BLaER1 (cell line): ENCODE results near the gene CSTF2T.

ENCODE experiments used
- H3K27ac ChIP-seq: shearing (Covaris generic); formaldehyde crosslinking; 2 replicates; pipeline ENCODE4 v1.8.1; 2022
- H3K27me3 ChIP-seq: shearing (Covaris generic); formaldehyde crosslinking; 2 replicates; pipeline ENCODE4 v1.8.1; 2022
- H3K36me3 ChIP-seq: shearing (Covaris generic); formaldehyde crosslinking; 2 replicates; pipeline ENCODE4 v1.8.1; 2022
- H3K4me1 ChIP-seq: shearing (Covaris generic); formaldehyde crosslinking; 2 replicates; pipeline ENCODE4 v1.8.1; 2022
- H3K4me2 ChIP-seq: shearing (Covaris generic); formaldehyde crosslinking; 2 replicates; pipeline ENCODE4 v1.8.1; 2022
- H3K4me3 ChIP-seq: shearing (Covaris generic); formaldehyde crosslinking; 2 replicates; pipeline ENCODE4 v1.8.1; 2022
- H3K9ac ChIP-seq: shearing (Covaris generic); formaldehyde crosslinking; 2 replicates; pipeline ENCODE4 v1.8.1; 2022
- H3K9me3 ChIP-seq: shearing (Covaris generic); formaldehyde crosslinking; 2 replicates; pipeline ENCODE4 v1.8.1; 2022
- H4K20me1 ChIP-seq: shearing (Covaris generic); formaldehyde crosslinking; 2 replicates; pipeline ENCODE4 v1.8.1; 2022
- Cebpa-rat ChIP-seq: shearing (Covaris generic); IDR thresholded peaks from 2 replicates; pipeline ENCODE4 v1.8.1; 2022

Gene CSTF2T

DNA sequence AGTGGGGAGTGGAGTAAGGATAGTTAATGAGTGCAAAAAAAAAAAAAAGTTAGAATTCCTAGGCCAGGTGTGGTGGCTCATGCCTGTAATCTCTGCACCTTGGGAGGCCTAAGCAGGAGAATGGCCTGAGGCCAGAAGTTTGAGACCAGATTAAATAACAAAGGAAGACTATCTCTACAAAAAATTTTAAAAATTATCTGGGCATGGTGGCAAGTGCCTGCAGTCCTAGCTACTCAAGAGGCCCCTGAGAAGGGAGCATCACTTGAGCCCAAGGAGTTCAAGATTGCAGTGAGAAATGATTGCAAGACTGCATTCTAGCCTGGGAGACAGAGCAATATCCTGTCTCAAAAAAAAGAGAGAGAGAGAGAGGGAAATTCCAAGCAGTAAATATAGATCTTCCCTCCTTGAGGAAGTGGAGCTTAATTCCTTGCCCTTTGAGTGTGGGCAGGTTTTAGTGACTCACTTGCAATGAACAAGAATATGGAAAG is 19.5 kb upstream of the CSTF2T start:
- TF ChIP-seq Cebpa-rat, result no peak
- H3K36me3 ChIP-seq, result no peaks in the 10 kb centered on the region
- no peak overlapping the region for H3K27ac ChIP-seq
- no peak overlapping the region for H3K9ac ChIP-seq
- no peak overlapping the region for H3K4me3 ChIP-seq
- no peaks in the 10 kb centered on the region for H3K4me1 ChIP-seq
- no peak overlapping the region for H3K4me2 ChIP-seq
- H4K20me1 ChIP-seq, result no peaks in the 10 kb centered on the region
- H3K27me3 ChIP-seq, result no peaks in the 10 kb centered on the region
- no peaks in the 10 kb centered on the region for H3K9me3 ChIP-seq

DNA sequence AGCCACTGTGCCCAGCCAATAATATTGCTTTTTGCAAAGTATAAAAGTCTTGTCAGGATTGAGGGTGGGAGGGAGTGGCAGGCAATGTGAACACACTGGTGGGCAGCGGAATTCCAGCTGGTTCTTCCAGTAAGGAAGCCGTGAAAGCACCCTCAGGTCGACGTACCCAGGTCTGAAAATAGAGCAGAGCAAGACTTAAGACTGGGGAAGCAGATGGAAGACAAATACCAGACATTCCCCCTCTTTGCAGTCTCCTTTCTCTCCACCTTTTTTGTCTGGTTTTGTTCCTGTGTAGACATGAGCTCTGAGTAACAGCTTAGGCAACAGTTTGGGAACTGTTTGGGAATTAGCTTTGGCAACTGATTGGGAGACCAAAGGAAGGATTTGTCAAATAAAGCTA is 17.6 kb upstream of the CSTF2T start:
- no peak overlapping the region for H3K27ac ChIP-seq
- H3K36me3 ChIP-seq, result no peaks in the 10 kb centered on the region
- TF ChIP-seq Cebpa-rat, result no peak
- H3K4me3 ChIP-seq, result no peak overlapping the region
- H3K9me3 ChIP-seq, result no peaks in the 10 kb centered on the region
- no peak overlapping the region for H3K4me2 ChIP-seq
- H3K4me1 ChIP-seq, result no peaks in the 10 kb centered on the region
- no peak overlapping the region for H3K9ac ChIP-seq
- H3K27me3 ChIP-seq, result no peaks in the 10 kb centered on the region
- H4K20me1 ChIP-seq, result no peaks in the 10 kb centered on the region

DNA sequence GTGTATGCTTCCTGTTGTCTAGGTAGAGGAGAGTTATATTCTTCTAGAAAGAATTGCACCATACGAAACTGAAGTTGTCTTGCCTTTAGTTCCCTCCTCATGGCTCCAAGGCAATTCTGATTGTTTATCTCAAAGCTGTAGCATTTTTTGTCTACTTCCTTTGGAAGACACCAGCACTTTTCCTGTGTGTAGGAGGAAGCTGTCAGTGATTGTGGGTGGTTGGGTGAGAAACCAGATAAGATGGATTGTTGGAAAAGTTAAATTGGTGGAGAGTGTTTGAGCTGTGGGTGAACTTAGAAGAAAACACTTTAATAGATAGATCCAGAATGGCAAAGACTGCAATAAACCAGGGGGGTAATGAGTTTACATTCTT is 12.1 kb upstream of the CSTF2T start:
- Histone ChIP-seq H3K4me1 (peaks cover 9% of the 10 kb centered on the region), H3K9me3 (no peaks in the 10 kb centered on the region), H3K27ac (no peak overlapping the region), H3K27me3 (no peaks in the 10 kb centered on the region), H3K4me2 (no peak overlapping the region), H3K36me3 (no peaks in the 10 kb centered on the region), H4K20me1 (no peaks in the 10 kb centered on the region), H3K9ac (no peak overlapping the region), H3K4me3 (no peak overlapping the region)
- no peak for TF ChIP-seq Cebpa-rat

DNA sequence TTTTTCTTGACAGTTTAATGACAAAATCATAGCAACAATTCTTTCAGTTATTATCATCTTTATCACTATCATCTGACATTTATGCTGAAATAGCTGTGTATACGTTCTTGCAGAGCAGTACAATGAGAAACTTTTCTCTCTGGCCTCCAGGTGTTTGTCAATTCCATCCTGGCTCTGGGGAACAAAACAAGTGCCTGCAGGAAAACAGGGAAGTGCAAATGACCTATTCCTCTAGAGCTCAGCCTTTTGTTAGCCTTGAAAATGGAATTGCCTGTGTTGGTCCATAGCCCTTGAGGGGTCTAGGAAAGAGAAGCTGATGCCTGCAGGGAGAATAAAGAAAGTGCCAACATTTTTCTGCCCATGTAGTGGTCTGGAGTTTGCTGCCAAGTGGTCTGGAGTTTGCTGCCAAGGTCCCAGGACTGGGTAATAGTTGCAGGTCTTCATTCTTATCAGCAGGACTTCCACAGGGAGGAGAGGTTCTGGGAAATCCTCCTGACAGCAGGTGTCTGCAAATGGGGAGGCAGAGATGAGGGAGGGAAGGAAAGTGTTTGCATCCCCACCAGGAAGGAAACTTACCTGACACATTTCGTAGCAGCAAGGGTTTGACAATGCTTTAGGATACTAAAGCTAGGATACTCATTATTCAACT is 10.1 kb upstream of the CSTF2T start:
- Histone ChIP-seq H3K27me3 (no peaks in the 10 kb centered on the region), H3K4me2 (no peak overlapping the region), H3K36me3 (no peaks in the 10 kb centered on the region), H3K9me3 (no peaks in the 10 kb centered on the region), H4K20me1 (no peaks in the 10 kb centered on the region), H3K9ac (no peak overlapping the region), H3K4me1 (peaks cover 9% of the 10 kb centered on the region), H3K4me3 (no peak overlapping the region), H3K27ac (no peak overlapping the region)
- no peak for TF ChIP-seq Cebpa-rat

DNA sequence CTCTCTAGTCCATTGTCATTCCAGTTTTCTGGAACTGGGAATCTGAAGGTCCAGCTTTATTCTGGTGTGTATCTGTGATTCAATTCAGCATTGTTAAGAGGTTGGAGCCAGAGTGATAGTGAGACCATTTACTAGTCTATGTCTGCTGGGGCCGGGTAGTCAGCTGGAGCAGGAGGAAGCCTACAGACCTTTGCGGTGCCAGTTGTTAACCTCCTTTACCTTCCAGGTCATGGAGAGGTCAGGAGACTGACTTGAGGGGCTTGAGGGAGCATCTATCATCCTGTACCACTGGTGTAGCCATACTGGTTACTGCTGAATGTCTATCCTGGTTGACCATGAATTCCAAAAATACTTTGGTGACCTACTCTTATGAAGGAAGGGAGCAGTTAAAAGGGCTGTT is 9.2 kb upstream of the CSTF2T start:
- Histone ChIP-seq H3K27ac (no peak overlapping the region), H3K4me3 (no peak overlapping the region), H3K9me3 (no peaks in the 10 kb centered on the region), H3K9ac (no peak overlapping the region), H3K27me3 (no peaks in the 10 kb centered on the region), H4K20me1 (no peaks in the 10 kb centered on the region), H3K4me1 (peaks cover 9% of the 10 kb centered on the region), H3K36me3 (no peaks in the 10 kb centered on the region), H3K4me2 (no peak overlapping the region)
- TF ChIP-seq Cebpa-rat, result no peak

DNA sequence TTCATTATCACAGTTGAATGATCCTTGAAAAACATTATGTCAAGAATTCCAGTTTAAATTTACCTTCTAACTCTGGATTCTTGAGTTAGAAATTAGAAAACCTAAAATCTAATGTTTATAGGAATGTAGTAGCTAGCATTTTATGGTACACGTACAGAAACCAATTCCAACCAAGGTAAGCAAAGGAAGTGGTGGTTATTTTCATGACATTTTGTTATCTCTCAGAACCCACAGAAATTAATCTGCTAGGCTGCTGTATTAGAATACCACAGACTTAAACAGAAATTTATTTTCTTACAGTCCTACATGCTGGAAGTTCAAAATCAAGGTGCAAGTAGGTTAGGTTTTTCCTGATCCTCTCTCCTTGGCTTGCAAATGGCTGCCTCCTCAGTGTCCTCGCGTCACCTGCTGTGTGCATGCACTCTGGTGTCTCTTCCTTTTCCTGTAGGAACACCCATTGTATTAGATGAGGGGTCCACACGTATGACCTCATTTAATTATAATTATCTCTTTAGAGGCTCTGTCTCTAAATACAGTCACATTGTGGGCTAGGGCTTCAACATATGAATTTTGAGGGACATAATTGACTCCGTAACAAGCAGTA is 8.5 kb upstream of the CSTF2T start:
- H4K20me1 ChIP-seq, result no peaks in the 10 kb centered on the region
- no peak overlapping the region for H3K27ac ChIP-seq
- H3K36me3 ChIP-seq, result no peaks in the 10 kb centered on the region
- no peak for TF ChIP-seq Cebpa-rat
- no peaks in the 10 kb centered on the region for H3K9me3 ChIP-seq
- no peak overlapping the region; the same call in 1 of the 2 replicates for H3K4me2 ChIP-seq
- H3K27me3 ChIP-seq, result no peaks in the 10 kb centered on the region
- H3K4me1 ChIP-seq, result peaks cover 9% of the 10 kb centered on the region
- no peak overlapping the region for H3K9ac ChIP-seq
- H3K4me3 ChIP-seq, result no peak overlapping the region

DNA sequence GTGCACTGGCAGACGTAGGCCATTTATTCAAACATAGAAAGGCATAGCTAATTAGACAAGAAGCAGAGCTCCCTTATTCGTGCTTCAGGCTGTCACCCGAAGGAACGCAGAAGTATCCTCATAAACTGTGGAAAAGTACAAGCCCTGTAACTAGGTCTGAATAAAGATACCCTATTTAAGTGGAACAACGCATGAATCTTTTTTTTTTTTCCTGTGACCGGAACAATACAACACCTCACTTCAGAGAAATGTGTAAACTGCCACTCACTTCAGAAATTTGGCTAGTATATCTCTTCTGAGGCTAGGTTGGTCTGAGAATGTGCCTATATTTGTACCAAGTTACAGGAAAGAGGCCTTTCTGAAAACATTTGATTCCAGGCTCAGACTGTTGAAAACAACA is 8.0 kb upstream of the CSTF2T start:
- no peak overlapping the region for H3K9ac ChIP-seq
- TF ChIP-seq Cebpa-rat, result no peak
- H3K4me2 ChIP-seq, result 0 out of 2 replicates have a peak overlapping the region, but pooled peaks have one; percentile 1

DNA sequence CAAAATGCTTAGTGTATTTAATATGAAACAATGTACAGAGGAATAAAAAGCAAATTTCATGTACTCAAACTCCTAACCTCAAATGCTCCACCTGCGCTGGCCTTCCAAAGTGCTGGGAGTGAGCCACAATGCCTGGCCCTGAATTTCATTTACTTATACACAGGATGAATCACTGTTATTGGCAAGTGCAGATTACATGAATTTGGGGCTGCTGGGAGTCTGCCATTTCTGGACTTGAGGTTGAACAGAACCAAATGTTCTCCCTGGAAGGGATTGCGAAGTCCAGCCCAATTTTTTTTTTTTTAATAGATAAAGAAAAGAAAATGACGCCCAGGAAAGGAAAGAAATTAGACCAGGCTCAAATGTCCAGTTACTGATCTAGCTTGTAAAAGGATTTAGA is 6.8 kb upstream of the CSTF2T start:
- H4K20me1 ChIP-seq, result no peaks in the 10 kb centered on the region
- no peak overlapping the region for H3K9ac ChIP-seq
- no peak for TF ChIP-seq Cebpa-rat
- H3K4me2 ChIP-seq, result no peak overlapping the region
- H3K36me3 ChIP-seq, result no peaks in the 10 kb centered on the region
- no peak overlapping the region for H3K4me3 ChIP-seq
- H3K27me3 ChIP-seq, result no peaks in the 10 kb centered on the region
- H3K27ac ChIP-seq, result no peak overlapping the region
- H3K4me1 ChIP-seq, result peaks cover 9% of the 10 kb centered on the region
- H3K9me3 ChIP-seq, result no peaks in the 10 kb centered on the region

More for the DNA sequence above, 8.0 kb upstream of the CSTF2T start:
- Histone ChIP-seq H3K36me3 (no peaks in the 10 kb centered on the region), H4K20me1 (no peaks in the 10 kb centered on the region), H3K4me1 (peaks cover 9% of the 10 kb centered on the region), H3K9me3 (no peaks in the 10 kb centered on the region), H3K27ac (no peak overlapping the region), H3K27me3 (no peaks in the 10 kb centered on the region), H3K4me3 (no peak overlapping the region)

DNA sequence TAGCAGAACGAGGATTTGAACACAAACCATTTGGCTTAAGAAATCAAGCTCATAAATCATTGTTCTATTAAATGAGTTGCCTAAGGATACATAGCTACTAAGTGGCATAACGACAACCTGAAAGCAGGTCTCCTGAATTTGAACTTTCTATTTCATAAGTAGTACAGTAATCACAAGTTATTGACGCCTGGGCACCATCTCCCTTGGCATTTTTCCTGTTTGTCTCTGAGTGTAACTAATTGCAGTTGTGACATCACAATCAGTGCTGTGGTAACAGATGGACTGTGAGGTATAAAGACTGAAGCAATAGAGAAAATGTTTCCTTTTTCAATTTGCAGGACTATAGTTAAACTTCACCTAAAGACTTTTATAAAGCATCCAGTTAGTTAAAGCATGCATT is 6.4 kb upstream of the CSTF2T start:
- no peak overlapping the region for H3K27ac ChIP-seq
- no peaks in the 10 kb centered on the region for H4K20me1 ChIP-seq
- H3K9me3 ChIP-seq, result no peaks in the 10 kb centered on the region
- TF ChIP-seq Cebpa-rat, result no peak
- no peak overlapping the region for H3K9ac ChIP-seq
- no peaks in the 10 kb centered on the region for H3K36me3 ChIP-seq
- peaks cover 9% of the 10 kb centered on the region for H3K4me1 ChIP-seq
- no peaks in the 10 kb centered on the region for H3K27me3 ChIP-seq
- no peak overlapping the region for H3K4me2 ChIP-seq
- H3K4me3 ChIP-seq, result no peak overlapping the region

DNA sequence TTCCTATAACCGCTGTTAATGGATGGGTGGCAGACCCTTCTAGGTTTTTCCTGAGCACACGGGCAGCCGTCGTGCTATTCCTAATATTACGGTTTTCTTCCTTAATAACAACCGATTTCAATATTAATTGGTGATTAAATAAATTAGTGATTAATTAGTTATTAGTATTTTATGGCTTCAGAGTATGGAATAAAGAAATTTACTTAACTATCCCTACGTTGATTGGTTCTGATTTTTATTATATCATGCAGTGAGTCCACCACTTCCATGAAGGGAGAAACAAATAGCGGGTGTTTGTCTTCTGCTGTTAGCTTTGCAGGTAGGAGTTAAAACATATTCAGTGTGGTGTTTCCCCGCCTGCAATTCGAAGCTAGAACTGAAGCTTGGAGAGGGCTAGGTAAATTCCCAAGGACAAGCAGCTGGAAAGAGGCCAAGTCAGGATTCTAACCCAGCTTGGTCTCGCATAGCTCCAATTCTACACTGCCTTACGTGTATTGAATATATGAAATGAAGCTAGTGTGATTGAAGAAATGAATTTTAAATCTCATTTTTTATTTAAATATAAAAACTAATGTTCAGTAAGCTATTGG is 928 bp upstream of the CSTF2T start:
- H3K4me3 ChIP-seq, result peak overlapping the region; percentile 80
- H4K20me1 ChIP-seq, result peaks cover 35% of the 10 kb centered on the region
- peaks cover 33% of the 10 kb centered on the region for H3K4me1 ChIP-seq
- peak overlapping the region; percentile 99 for H3K27ac ChIP-seq
- H3K27me3 ChIP-seq, result no peaks in the 10 kb centered on the region
- H3K9me3 ChIP-seq, result no peaks in the 10 kb centered on the region; the same call in 1 of the 2 replicates
- TF ChIP-seq Cebpa-rat, result no peak
- H3K9ac ChIP-seq, result peak overlapping the region; percentile 98
- H3K36me3 ChIP-seq, result peaks cover 27% of the 10 kb centered on the region
- H3K4me2 ChIP-seq, result peak overlapping the region; percentile 97
